ENCODE results near the gene PRR35.

PRR35 gene

DNA sequence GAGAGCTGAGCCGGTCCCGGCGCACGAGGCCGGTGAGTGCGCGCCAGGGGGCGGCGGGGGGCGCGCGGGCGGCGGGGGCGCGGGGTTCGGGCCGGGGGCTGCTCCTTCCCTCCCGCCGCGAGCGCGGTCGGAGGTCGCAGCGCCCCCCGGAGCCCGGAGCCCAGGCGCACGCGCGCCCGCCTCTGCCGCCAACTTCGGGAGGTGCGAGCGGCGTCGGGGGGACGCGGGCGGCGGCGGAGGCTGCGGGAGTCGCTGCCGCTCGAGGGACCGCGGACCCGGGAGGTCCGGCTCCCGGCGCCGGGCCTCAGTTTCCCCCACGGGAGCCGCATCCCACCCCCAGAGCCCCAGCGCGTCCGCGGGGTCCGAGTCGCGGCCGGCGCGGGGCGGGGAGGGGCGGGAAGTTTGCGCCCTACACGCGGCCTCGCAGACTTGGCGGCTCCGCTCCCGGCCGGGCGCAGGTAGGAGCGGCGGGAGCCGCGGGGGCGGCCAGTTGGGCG lies at the start of gene PRR35:
Gene PRR35, plus strand, starts transcription at position 191 of the 497 bp plus-strand sequence. CDS start 2,901 bp downstream, outside the sequence.
- no peak for DNase-seq (ENCODE audit: low read depth, low spot score)

DNA sequence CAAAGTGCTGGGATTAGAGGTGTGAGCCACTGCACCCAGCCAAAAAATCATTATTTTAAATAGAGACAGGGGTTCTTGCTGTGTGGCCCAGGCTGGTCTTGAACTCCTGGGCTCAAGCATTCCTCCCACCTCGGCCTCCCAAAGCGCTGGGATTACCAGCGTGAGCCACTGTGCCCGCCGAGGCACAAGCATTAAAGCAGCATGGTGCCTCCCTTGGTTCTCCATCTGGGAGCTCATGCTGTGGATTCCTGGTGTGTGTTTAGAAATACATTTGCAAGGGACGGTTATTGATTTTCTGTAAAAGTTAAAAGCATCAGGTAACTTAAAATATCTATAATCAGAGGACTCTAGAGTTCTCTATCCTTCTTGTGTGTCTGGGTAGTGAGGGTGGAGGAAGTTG lies 47.4 kb upstream of the PRR35 start:
- DNase-seq (ENCODE audit: low read depth, low spot score), result no peak

DNA sequence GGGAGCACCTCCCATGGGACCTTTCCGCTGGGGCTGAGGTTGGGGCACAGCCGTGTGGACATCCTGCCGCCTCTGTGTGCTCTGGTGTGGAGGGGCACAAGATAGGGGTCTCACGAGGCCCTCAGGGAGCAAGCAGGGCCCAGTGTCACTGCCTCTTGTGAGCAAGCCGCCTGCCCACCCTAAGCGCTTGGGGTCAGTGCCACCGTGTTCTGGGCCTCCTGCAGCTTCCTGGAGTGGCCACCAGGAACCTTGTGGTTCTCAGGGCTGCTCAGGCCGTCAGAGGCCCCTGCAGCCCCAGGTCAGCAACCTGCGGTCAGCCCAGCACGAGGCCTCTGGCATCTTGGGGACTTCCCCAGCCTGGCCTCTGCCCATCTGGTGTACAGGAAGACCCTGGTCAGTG lies 46.2 kb upstream of the PRR35 start:
- no peak for DNase-seq (ENCODE audit: low read depth, low spot score)

- DNase-seq (ENCODE audit: low read depth, low spot score), result no peak
Measured at GRCh38 chr16:515175-515938, 44.8 kb upstream of the PRR35 start.

GRCh38 chr16:515939-516226 lies 44.3 kb upstream of the PRR35 start:
- DNase-seq (ENCODE audit: low read depth, low spot score), result no peak

- no peak for DNase-seq (ENCODE audit: low read depth, low spot score)
Measured at GRCh38 chr16:516301-516700, 43.9 kb upstream of the PRR35 start.

GRCh38 chr16:518858-519257 lies 41.3 kb upstream of the PRR35 start:
- no peak for DNase-seq (ENCODE audit: low read depth, low spot score)

GRCh38 chr16:519425-519824 lies 40.8 kb upstream of the PRR35 start:
- no peak for DNase-seq (ENCODE audit: low read depth, low spot score)

DNA sequence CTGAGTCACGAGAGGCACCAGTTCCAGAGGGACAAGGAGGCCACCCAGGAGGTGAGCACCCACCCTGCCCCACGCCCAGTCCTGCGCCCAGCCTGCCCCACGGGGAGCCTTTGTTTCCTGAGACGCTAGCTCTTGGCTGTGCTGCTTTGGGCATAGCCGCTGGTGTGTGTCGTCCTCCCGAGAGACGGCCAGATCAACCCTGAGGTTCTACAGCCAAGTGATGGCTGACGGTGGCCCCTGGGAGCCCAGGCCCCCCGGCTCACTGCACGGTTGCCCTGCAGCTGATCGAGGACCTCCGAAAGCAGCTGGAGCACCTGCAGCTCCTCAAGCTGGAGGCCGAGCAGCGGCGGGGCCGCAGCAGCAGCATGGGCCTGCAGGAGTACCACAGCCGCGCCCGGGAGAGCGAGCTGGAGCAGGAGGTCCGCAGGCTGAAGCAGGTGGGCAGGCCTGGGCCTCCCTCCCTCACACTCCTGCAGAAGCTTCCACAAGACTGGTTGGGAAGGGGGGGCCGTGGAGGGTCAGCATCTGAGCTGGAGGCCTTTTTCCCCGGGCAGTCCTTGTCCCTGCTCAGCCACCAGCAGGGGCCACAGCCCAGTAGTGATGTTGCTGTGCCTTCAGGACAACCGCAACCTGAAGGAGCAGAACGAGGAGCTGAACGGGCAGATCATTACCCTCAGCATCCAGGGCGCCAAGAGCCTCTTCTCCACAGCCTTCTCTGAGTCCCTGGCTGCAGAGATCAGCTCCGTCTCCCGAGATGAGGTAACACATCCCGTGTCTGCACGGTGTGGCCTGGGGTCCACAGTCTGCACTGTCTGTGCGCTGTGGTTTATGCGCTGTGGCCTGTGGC lies 40.1 kb upstream of the PRR35 start:
- DNase-seq (ENCODE audit: low read depth, low spot score), result no peak

DNA sequence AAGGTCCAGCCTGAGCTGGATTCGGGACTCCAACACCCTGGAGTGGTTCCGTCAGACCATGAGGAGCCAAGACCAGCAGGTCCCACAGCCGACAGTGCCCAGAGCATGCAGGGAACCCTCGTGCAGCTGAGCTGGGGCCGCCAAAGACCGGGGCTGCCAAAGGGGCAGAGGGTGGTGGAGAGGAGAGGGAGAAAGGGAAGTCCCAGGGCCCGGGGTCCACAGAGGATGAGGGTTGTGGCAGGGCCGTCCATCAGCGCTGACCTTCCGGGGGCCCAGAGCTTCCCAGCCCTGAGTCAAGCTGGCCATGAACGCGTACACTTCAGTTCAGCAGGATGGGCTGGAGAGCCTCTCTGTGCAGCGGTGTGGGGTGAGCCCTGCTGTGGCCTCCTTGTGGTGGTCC lies 39.3 kb upstream of the PRR35 start:
- DNase-seq (ENCODE audit: low read depth, low spot score), result no peak

DNA sequence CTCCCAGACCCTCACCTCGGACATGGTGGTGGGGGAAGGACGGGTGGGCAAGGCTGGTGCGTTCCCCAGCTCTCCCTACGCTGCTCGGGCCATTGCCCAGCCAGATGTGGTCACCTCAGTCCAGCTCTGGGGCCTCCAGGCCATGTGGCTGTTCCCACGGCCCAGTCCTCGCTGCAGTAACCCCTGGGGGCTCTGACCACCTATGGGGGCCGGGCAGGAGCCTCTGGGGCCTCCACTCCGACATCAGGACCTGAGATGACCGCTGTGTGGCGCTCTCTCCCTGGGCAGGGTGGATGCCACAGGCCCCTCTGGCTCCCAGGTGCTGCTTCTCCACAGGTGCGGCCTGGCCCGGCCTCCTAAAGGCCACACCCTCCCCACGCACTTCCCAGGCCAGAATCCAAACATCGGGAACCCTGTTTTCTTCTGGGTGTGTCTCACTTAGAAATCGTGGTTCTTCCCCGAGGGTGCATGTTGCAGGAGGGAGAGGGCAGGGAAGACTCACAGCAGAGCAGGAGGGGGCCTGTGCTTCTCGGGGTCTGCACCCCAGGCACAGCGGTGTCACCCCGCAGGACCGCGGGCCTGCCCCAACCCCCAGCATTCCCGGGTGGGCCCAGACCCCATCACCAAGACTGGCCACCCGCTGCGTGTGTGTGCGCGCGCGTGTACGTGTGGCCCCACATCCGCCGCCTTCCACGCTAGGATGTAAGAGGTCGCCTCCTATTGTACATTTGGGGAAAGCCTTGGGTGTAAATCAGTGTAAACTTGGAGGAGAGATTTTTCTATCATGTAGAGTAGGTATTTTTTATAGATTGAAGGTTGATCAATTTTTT lies 38.6 kb upstream of the PRR35 start:
- no peak for DNase-seq (ENCODE audit: low read depth, low spot score)

- no peak for DNase-seq (ENCODE audit: low read depth, low spot score)
Measured at GRCh38 chr16:522320-523096, 37.7 kb upstream of the PRR35 start.

GRCh38 chr16:523097-523741 lies 37.0 kb upstream of the PRR35 start:
- DNase-seq (ENCODE audit: low read depth, low spot score), result no peak

DNA sequence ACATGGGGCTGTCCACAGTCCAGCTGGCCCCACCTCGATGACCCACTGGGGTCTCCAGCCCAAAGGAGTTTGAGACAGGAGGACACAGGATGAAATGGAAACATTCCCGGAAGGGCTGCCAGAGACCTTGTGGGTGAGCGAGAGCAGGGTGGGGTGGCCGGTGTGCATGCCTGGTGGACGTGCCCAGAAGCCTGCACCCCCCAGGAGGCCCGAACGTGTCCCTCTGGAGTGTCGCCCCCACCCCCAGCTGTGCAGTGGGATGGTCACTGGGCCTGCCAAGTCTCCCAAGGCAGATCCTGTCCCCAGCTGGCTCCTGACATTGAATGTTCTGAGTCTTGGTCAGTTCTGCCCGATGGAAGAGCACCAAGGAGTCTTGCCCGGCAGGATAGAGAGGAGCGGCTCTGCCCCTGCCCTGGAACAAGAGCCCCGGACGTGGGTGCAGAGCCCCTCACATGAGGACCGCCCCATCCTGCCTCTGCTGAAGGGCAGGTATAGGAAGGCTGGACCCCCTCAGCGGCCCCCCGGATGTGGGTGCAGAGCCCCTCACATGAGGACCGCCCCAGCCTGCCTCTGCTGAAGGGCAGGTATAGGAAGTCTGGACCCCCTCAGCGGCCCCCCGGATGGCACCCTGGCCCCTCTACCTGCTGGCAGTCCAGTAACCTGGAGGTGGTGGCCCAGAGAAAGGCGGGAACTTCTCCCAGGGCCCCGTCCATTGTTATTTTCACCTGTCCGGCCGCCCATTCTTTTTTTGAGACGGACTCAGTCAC lies 35.7 kb upstream of the PRR35 start:
- no peak for DNase-seq (ENCODE audit: low read depth, low spot score)

DNA sequence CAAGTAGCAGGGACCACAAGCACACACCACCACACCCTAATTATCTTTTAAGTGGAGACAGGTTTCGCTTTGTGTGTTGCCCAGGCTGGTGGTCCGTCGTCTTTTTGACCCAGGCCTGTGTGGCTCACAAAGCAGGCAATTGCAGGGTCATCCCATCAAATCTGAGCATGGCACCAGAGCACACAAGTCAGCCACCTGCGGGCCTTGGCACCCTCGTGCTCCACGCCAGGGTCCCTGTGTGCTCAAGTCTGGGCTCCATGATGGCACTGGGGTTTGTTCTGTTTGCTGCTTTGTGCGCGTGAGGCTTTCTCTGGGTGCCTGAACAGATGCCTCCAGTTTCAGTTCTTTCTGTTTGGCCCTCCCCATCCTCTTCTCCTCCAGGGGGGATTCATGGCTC lies 35.1 kb upstream of the PRR35 start:
- no peak for DNase-seq (ENCODE audit: low read depth, low spot score)

- DNase-seq (ENCODE audit: low read depth, low spot score), result peak; percentile 90
Measured at GRCh38 chr16:525520-526180, 34.5 kb upstream of the PRR35 start.

DNA sequence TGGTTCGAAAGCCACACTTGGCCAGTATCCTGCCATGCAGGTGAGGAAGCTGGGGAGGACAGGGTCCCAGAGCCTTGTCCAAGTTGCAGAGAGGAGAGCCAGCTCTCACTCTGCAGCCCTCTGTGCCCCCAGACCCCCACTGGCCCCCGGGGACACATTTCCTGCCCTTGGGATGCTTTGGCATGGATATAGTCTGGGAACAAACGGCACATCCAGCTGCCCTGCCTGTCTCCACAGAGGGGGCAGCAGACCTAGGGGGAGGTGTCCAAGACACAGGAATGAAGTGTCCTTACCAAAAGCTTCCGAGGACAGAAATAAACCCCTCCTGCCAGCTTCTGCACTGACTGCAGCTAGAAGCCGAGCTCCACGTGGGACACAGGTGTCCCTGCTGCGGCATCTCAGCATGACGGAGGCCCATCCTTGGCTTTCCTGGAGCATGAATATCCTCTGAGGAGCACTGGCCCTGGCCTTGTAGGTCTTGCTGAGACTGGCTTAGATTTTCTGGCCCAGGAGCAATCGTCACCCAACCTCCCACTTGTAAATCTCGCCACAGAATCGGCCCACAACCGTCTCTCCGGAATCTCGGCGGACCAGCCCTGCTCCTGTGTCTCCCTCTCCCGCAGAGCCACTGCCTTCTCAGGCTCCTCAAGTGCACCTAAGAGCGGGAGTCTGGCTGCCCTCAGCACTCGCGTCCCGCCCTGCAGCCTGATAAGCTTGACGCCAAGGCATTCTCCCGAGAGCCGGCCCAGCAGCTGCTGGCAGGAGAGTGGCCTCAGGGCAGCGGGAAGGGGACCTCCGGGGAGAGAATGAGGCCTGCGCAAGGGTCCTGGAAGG lies 33.8 kb upstream of the PRR35 start:
- peak; percentile 70 for DNase-seq (ENCODE audit: low read depth, low spot score)

Measured in astrocyte of the hippocampus (primary cell).